ENCODE measurements around the gene RNF213.

Gene RNF213

GRCh38 chr17:80433916-80434666, 173.4 kb downstream of the RNF213 start:
- DNase-seq (ENCODE audit: low spot score), result no peak

GRCh38 chr17:80437532-80437931, 176.9 kb downstream of the RNF213 start:
- no peak for DNase-seq (ENCODE audit: low spot score)

- DNase-seq (ENCODE audit: low spot score), result no peak
Measured at GRCh38 chr17:80438806-80439205, 178.2 kb downstream of the RNF213 start.

- no peak for DNase-seq (ENCODE audit: low spot score)
Measured at GRCh38 chr17:80439499-80439898, 178.8 kb downstream of the RNF213 start.

- no peak for DNase-seq (ENCODE audit: low spot score)
Measured at GRCh38 chr17:80441133-80441578, 180.5 kb downstream of the RNF213 start.

- DNase-seq (ENCODE audit: low spot score), result no peak
Measured at GRCh38 chr17:80441598-80442322, 181.1 kb downstream of the RNF213 start.

GRCh38 chr17:80442323-80442659, 181.6 kb downstream of the RNF213 start:
- no peak for DNase-seq (ENCODE audit: low spot score)

- DNase-seq (ENCODE audit: low spot score), result no peak
Measured at GRCh38 chr17:80442764-80443163, 182.1 kb downstream of the RNF213 start.

GRCh38 chr17:80443498-80443897, 182.8 kb downstream of the RNF213 start:
- no peak for DNase-seq (ENCODE audit: low spot score)

- no peak for DNase-seq (ENCODE audit: low spot score)
Measured at GRCh38 chr17:80443916-80444643, 183.4 kb downstream of the RNF213 start.

GRCh38 chr17:80444644-80444979, 184.0 kb downstream of the RNF213 start:
- DNase-seq (ENCODE audit: low spot score), result no peak

- peak; percentile 45 for DNase-seq (ENCODE audit: low spot score)
Measured at GRCh38 chr17:80445007-80445725, 184.5 kb downstream of the RNF213 start.

- DNase-seq (ENCODE audit: low spot score), result no peak
Measured at GRCh38 chr17:80445726-80446110, 185.1 kb downstream of the RNF213 start.

GRCh38 chr17:80446645-80447405, 186.2 kb downstream of the RNF213 start:
- no peak for DNase-seq (ENCODE audit: low spot score)

GRCh38 chr17:80447790-80448189, 187.1 kb downstream of the RNF213 start:
- no peak for DNase-seq (ENCODE audit: low spot score)

Measured in putamen (tissue), 1 donor.